ENCODE data around the gene FRS2.

Gene FRS2

GRCh38 chr12:69501154-69501895 is 31.1 kb downstream of the FRS2 start:
- Histone ChIP-seq H3K9me2 (replicated peaks; ENCODE audit: insufficient read depth, low read length) (no peaks in the 10 kb centered on the region), H3K4me2 (ENCODE audit: low read depth, low read length) (no peak overlapping the region), H3K27me3 (replicated peaks; ENCODE audit: insufficient read depth, low read length) (no peaks in the 10 kb centered on the region), H3K9ac (ENCODE audit: low read length) (no peak overlapping the region), H4K20me1 (ENCODE audit: insufficient read depth, low read length) (peaks cover 8% of the 10 kb centered on the region; the same call in 1 of the 2 replicates), H3K4me3 (ENCODE audit: low read length) (no peak overlapping the region), H3K79me2 (ENCODE audit: low read length) (peaks cover 82% of the 10 kb centered on the region), H2AFZ (ENCODE audit: low read length) (no peak overlapping the region), H3K4me1 (ENCODE audit: low read length) (peaks cover 10% of the 10 kb centered on the region; the same call in 1 of the 2 replicates), H3K27ac (ENCODE audit: low read length) (no peak overlapping the region), H3K36me3 (replicated peaks; ENCODE audit: insufficient read depth, low read length) (no peaks in the 10 kb centered on the region), H3K9me3 (replicated peaks; ENCODE audit: insufficient read depth, low read length) (no peaks in the 10 kb centered on the region), H3F3A (ENCODE audit: insufficient read depth, low read length) (no peaks in the 10 kb centered on the region)
- DNase-seq: no peak
- no peak for TF ChIP-seq EZH2phosphoT487 (IDR thresholded peaks at IDR 0.05; ENCODE audit: low read length)
- TF ChIP-seq CTCF (IDR thresholded peaks at IDR 0.05; ENCODE audit: low read length): no peak
- TF ChIP-seq EZH2 (optimal IDR thresholded peaks at IDR 0.05; ENCODE audit: low read depth, low read length): no peak

GRCh38 chr12:69502345-69503081 is 32.3 kb downstream of the FRS2 start:
- DNase-seq: no peak

GRCh38 chr12:69508091-69508490 is 37.9 kb downstream of the FRS2 start:
- Histone ChIP-seq H3K79me2 (ENCODE audit: low read length) (peaks cover 60% of the 10 kb centered on the region), H3K9me2 (replicated peaks; ENCODE audit: insufficient read depth, low read length) (no peaks in the 10 kb centered on the region), H2AFZ (ENCODE audit: low read length) (no peak overlapping the region), H3K27me3 (replicated peaks; ENCODE audit: insufficient read depth, low read length) (no peaks in the 10 kb centered on the region), H3K4me2 (ENCODE audit: low read depth, low read length) (no peak overlapping the region), H3K36me3 (replicated peaks; ENCODE audit: insufficient read depth, low read length) (no peaks in the 10 kb centered on the region), H3K9ac (ENCODE audit: low read length) (no peak overlapping the region), H3K4me3 (ENCODE audit: low read length) (no peak overlapping the region), H3K9me3 (replicated peaks; ENCODE audit: insufficient read depth, low read length) (no peaks in the 10 kb centered on the region), H3K27ac (ENCODE audit: low read length) (no peak overlapping the region), H3F3A (ENCODE audit: insufficient read depth, low read length) (no peaks in the 10 kb centered on the region), H3K4me1 (ENCODE audit: low read length) (peaks cover 6% of the 10 kb centered on the region; the same call in 1 of the 2 replicates), H4K20me1 (ENCODE audit: insufficient read depth, low read length) (no peaks in the 10 kb centered on the region; the same call in 1 of the 2 replicates)
- TF ChIP-seq EZH2phosphoT487 (IDR thresholded peaks at IDR 0.05; ENCODE audit: low read length): no peak
- no peak for DNase-seq

More at GRCh38 chr12:69502345-69503081, 32.3 kb downstream of the FRS2 start:
- Histone ChIP-seq H3K4me3 (ENCODE audit: low read length) (no peak overlapping the region), H3K36me3 (replicated peaks; ENCODE audit: insufficient read depth, low read length) (no peaks in the 10 kb centered on the region), H3K9me3 (replicated peaks; ENCODE audit: insufficient read depth, low read length) (no peaks in the 10 kb centered on the region), H3F3A (ENCODE audit: insufficient read depth, low read length) (no peaks in the 10 kb centered on the region), H3K27me3 (replicated peaks; ENCODE audit: insufficient read depth, low read length) (no peaks in the 10 kb centered on the region), H3K9ac (ENCODE audit: low read length) (no peak overlapping the region), H3K9me2 (replicated peaks; ENCODE audit: insufficient read depth, low read length) (no peaks in the 10 kb centered on the region), H2AFZ (ENCODE audit: low read length) (no peak overlapping the region), H3K79me2 (ENCODE audit: low read length) (peaks cover 84% of the 10 kb centered on the region), H3K27ac (ENCODE audit: low read length) (no peak overlapping the region), H4K20me1 (ENCODE audit: insufficient read depth, low read length) (peaks cover 8% of the 10 kb centered on the region; the same call in 1 of the 2 replicates), H3K4me1 (ENCODE audit: low read length) (peaks cover 6% of the 10 kb centered on the region; the same call in 1 of the 2 replicates), H3K4me2 (ENCODE audit: low read depth, low read length) (no peak overlapping the region)
- no peak for TF ChIP-seq CTCF (IDR thresholded peaks at IDR 0.05; ENCODE audit: low read length)
- TF ChIP-seq EZH2 (optimal IDR thresholded peaks at IDR 0.05; ENCODE audit: low read depth, low read length): no peak
- no peak for TF ChIP-seq EZH2phosphoT487 (IDR thresholded peaks at IDR 0.05; ENCODE audit: low read length)

All from MM.1S (cell line).